MG63 (cell line): ENCODE data around the gene CDC37L1. TPM values are rescaled to one million over a fixed set of nuclear protein-coding genes. Genes with fewer than 3 reads are reported as not detected.

Experiments
- total RNA-seq: library from RNA; depleted of rRNA; stranded (reverse); fragments of >200 nt; shearing (Covaris generic); gene quantifications from 2 replicates; pipeline ENCODE4 v1.2.3, GENCODE V29; 2014; ENCODE audit warnings: low replicate concordance; rRNA removed

The CDC37L1 gene
- total RNA-seq, 1 experiment from 2014 or later = 12.9 TPM

Other genes with a start within 250 kb of the CDC37L1 start
- gene SLC1A1, start 189.1 kb upstream of the CDC37L1 start, total RNA-seq = 0.42 and 1.3 TPM in 2 replicates
- gene PLPP6, start 17.3 kb upstream of the CDC37L1 start, total RNA-seq = 2.0 and 3.5 TPM in 2 replicates
- gene SPATA6L, start 13.1 kb upstream of the CDC37L1 start, total RNA-seq = not detected in 2 replicates
- gene AK3, start 61.6 kb downstream of the CDC37L1 start, total RNA-seq = 13.9 and 16.6 TPM in 2 replicates
- 6.8 and 9.0 TPM in 2 replicates for gene RCL1, start 113.4 kb downstream of the CDC37L1 start, total RNA-seq